CD14-positive monocyte (primary cell): ENCODE measurements around the gene GJB2. TPM values are rescaled to one million over a fixed set of nuclear protein-coding genes. Genes with fewer than 3 reads are reported as not detected.

Experiments
- DNase-seq, 3 donors: peaks; one replicate each; pipeline ENCODE4 v3.0.0-alpha.2; 2011 to 2022
- H2AFZ ChIP-seq: 2 replicates; pipeline ENCODE4 v1.6.0; 2012; ENCODE audit warnings: mild to moderate bottlenecking, low read depth, low read length, inconsistent platforms; ENCODE audit not compliant: insufficient read depth, poor library complexity, severe bottlenecking
- H3K27ac ChIP-seq, 2 donors: 1 replicate in 1 of 2; 2 replicates in 1 of 2; pipeline ENCODE4 v1.5.1; 2012 to 2013; ENCODE audit warnings: low read length in 2 of 2, control low read depth in 1 of 2, inconsistent platforms in 1 of 2, low read depth in 1 of 2, mild to moderate bottlenecking in 1 of 2
- H3K27me3 ChIP-seq, 2 donors: one replicate each; pipeline versions ENCODE4 v1.6.0 to v1.6.1; 2011 to 2013; ENCODE audit warnings: low read length in 2 of 2; ENCODE audit not compliant: control insufficient read depth in 2 of 2, insufficient read depth in 2 of 2
- H3K36me3 ChIP-seq, 2 donors: replicated peaks in 1 of 2; 1 replicate in 1 of 2; 2 replicates in 1 of 2; pipeline versions ENCODE4 v1.5.1 to v1.6.1; 2012 to 2013; ENCODE audit warnings: low read length in 2 of 2, control low read depth in 1 of 2, inconsistent platforms in 1 of 2, mild to moderate bottlenecking in 1 of 2; ENCODE audit not compliant: insufficient read depth in 2 of 2, control insufficient read depth in 1 of 2
- H3K4me1 ChIP-seq, 2 donors: 1 replicate in 1 of 2; 2 replicates in 1 of 2; pipeline versions ENCODE4 v1.5.1 to v1.6.1; 2012 to 2013; ENCODE audit warnings: low read length in 2 of 2, control low read depth in 1 of 2, inconsistent platforms in 1 of 2, mild to moderate bottlenecking in 1 of 2, moderate library complexity in 1 of 2; ENCODE audit not compliant: insufficient read depth in 2 of 2, control insufficient read depth in 1 of 2
- H3K4me2 ChIP-seq: replicated peaks from 2 replicates; pipeline ENCODE3; 2012; ENCODE audit warnings: low read length, moderate library complexity, mild to moderate bottlenecking; ENCODE audit not compliant: poor library complexity, severe bottlenecking; ENCODE audit errors: extremely low read depth
- H3K4me3 ChIP-seq, 3 experiments: fragments of 200-600 bp in 1 of 3; sonication (generic) in 1 of 3; replicated peaks in 1 of 3; 1 replicate in 2 of 3; 2 replicates in 1 of 3; pipeline ENCODE4 v1.5.1; 2011 to 2013; ENCODE audit warnings: low read length in 3 of 3, mild to moderate bottlenecking in 3 of 3, control low read depth in 2 of 3, low read depth in 2 of 3, inconsistent platforms in 1 of 3, moderate library complexity in 1 of 3
- H3K79me2 ChIP-seq: 2 replicates; pipeline ENCODE4 v1.6.0; 2012; ENCODE audit warnings: mild to moderate bottlenecking, control low read depth, inconsistent platforms, low read length, moderate library complexity; ENCODE audit not compliant: insufficient read depth
- H3K9ac ChIP-seq: 2 replicates; pipeline ENCODE4 v1.6.0; 2017; ENCODE audit warnings: low read length, mild to moderate bottlenecking; ENCODE audit not compliant: insufficient read depth, poor library complexity, severe bottlenecking
- H3K9me3 ChIP-seq, 2 donors: replicated peaks in 1 of 2; 1 replicate in 1 of 2; 2 replicates in 1 of 2; pipeline versions ENCODE4 v1.5.1 to v1.6.1; 2012 to 2013; ENCODE audit warnings: low read length in 2 of 2, control low read depth in 1 of 2; ENCODE audit not compliant: control insufficient read depth in 1 of 2, insufficient read depth in 1 of 2
- H4K20me1 ChIP-seq: 2 replicates; pipeline ENCODE4 v1.6.0; 2012; ENCODE audit warnings: mild to moderate bottlenecking, low read length, control low read depth, moderate library complexity; ENCODE audit not compliant: insufficient read depth
- H3K27ac Mint-ChIP-seq, 7 donors: one replicate each; pipeline ENCODE4 v1.8.0; 2020; ENCODE audit warnings: mild to moderate bottlenecking in 7 of 7, mixed read lengths in 7 of 7, moderate library complexity in 6 of 7, inconsistent platforms in 2 of 7
- H3K27me3 Mint-ChIP-seq, 3 donors: one replicate each; pipeline ENCODE4 v1.8.0; 2021 to 2022; ENCODE audit warnings: low read depth in 3 of 3, mild to moderate bottlenecking in 3 of 3, mixed read lengths in 3 of 3, moderate library complexity in 3 of 3, inconsistent platforms in 1 of 3
- H3K36me3 Mint-ChIP-seq, 2 donors: one replicate each; pipeline ENCODE4 v1.8.0; 2020; ENCODE audit warnings: mixed read lengths in 2 of 2, inconsistent platforms in 1 of 2, mild to moderate bottlenecking in 1 of 2
- H3K4me1 Mint-ChIP-seq: one replicate; pipeline ENCODE4 v1.8.0; 2020; ENCODE audit warnings: mild to moderate bottlenecking, mixed read lengths
- H3K4me3 Mint-ChIP-seq, 2 donors: one replicate each; pipeline ENCODE4 v1.8.0; 2020; ENCODE audit warnings: mild to moderate bottlenecking in 2 of 2, mixed read lengths in 2 of 2, moderate library complexity in 1 of 2
- H3K9me3 Mint-ChIP-seq, 7 donors: one replicate each; pipeline ENCODE4 v1.8.0; 2020 to 2022; ENCODE audit warnings: mixed read lengths in 7 of 7, mild to moderate bottlenecking in 6 of 7, moderate library complexity in 6 of 7, inconsistent platforms in 2 of 7
- CTCF ChIP-seq: fragments of 200-600 bp; IDR thresholded peaks from one replicate; pipeline ENCODE4 v1.8.0; 2022; ENCODE audit warnings: antibody characterized with exemption, mild to moderate bottlenecking
- WGBS: methylation state at CpG from one replicate; pipeline ENCODE4 v1.1.5; 2013; ENCODE audit warnings: missing lambda C conversion rate; ENCODE audit not compliant: insufficient coverage; 5-methylcytosine and 5-hydroxymethylcytosine counted together
- intact Hi-C, 2 donors: fragments of 100-400 bp; cut with micrococcal nuclease; formaldehyde crosslinking; loops; one replicate each; pipeline versions ENCODE4 v1.15.0 to v1.15.1; 2023
- polyA plus RNA-seq, 3 donors: library from polyadenylated mRNA; depleted of rRNA in 1 of 3; unstranded in 2 of 3; stranded (reverse) in 1 of 3; fragments of 300-500 nt in 2 of 3; fragments of >200 nt in 1 of 3; fragmentation: Illumina TruSeq in 2 of 3; gene quantifications; 1 replicate in 2 of 3; 2 replicates in 1 of 3; pipeline ENCODE4 v1.2.3, GENCODE V29; 2012 to 2021

The GJB2 gene
- polyA plus RNA-seq, 3 donors: 0.41 TPM; not detected in 2

- Histone ChIP-seq H3K36me3 (no peaks in the 10 kb centered on the region), H3K27me3 (peaks cover 18 to 28% of the 10 kb centered on the region in 2 donors), H3K9me3 (no peaks in the 10 kb centered on the region), H3K4me3 (no peak overlapping the region), H3K9ac (no peak overlapping the region), H4K20me1 (no peaks in the 10 kb centered on the region), H3K4me1 (peaks cover 17 to 68% of the 10 kb centered on the region in 2 donors), H3K27ac (no peak overlapping the region), H3K4me2 (no peak overlapping the region), H2AFZ (no peak overlapping the region), H3K79me2 (no peaks in the 10 kb centered on the region)
- H3K27me3 Mint-ChIP-seq: peaks cover 27 to 45% (median 44%) of the 10 kb centered on the region in 3 donors
- peak overlapping the region in 6 of 7 donors; percentile 78 to 98 (median 92) for H3K27ac Mint-ChIP-seq
- TF ChIP-seq CTCF: no peak
- intact Hi-C loops: loop anchor here in 1 of 2 donors (10.0 kb wide), 1 partner anchor 48 kb away; no protein-coding TSS in a partner anchor
- peak overlapping the region in 1 of 2 donors; percentile 27 for H3K4me3 Mint-ChIP-seq
- H3K4me1 Mint-ChIP-seq: peaks cover 82% of the 10 kb centered on the region
- DNase-seq: peak in 1 of 3 donors; percentile 46
- H3K36me3 Mint-ChIP-seq: peaks cover 0 to 9% of the 10 kb centered on the region in 2 donors
- WGBS: 94% methylated on average over 4 of the region's 8 CpGs
- peaks cover 0 to 6% (median 0%) of the 10 kb centered on the region in 7 donors for H3K9me3 Mint-ChIP-seq
Measured at GRCh38 chr13:20173116-20173746, 19.5 kb downstream of the GJB2 start.

- no CpG with 5 or more reads among the region's 1 CpG for WGBS
- Histone ChIP-seq H3K4me3 (no peak overlapping the region), H3K9me3 (no peaks in the 10 kb centered on the region), H3K36me3 (no peaks in the 10 kb centered on the region), H3K4me2 (no peak overlapping the region), H3K4me1 (peaks cover 17 to 68% of the 10 kb centered on the region in 2 donors), H3K9ac (no peak overlapping the region), H3K79me2 (no peaks in the 10 kb centered on the region), H4K20me1 (no peaks in the 10 kb centered on the region), H3K27me3 (peaks cover 9 to 10% of the 10 kb centered on the region in 2 donors), H3K27ac (peak overlapping the region in 1 of 2 donors; percentile 73), H2AFZ (no peak overlapping the region)
- H3K4me1 Mint-ChIP-seq: peaks cover 82% of the 10 kb centered on the region
- intact Hi-C loops: loop anchor here in 1 of 2 donors (10.0 kb wide), 1 partner anchor 47 kb away; no protein-coding TSS in a partner anchor
- H3K9me3 Mint-ChIP-seq: peaks cover 0 to 2% (median 0%) of the 10 kb centered on the region in 7 donors
- H3K27ac Mint-ChIP-seq: peak overlapping the region in 5 of 7 donors; percentile 21 to 98 (median 88)
- no peak for TF ChIP-seq CTCF
- peak overlapping the region; percentile 16 to 63 for H3K4me3 Mint-ChIP-seq
- peaks cover 21 to 35% (median 29%) of the 10 kb centered on the region in 3 donors for H3K27me3 Mint-ChIP-seq
- no peak for DNase-seq
- H3K36me3 Mint-ChIP-seq: peaks cover 0 to 5% of the 10 kb centered on the region in 2 donors
Measured at GRCh38 chr13:20171364-20171763, 21.4 kb downstream of the GJB2 start.
